ENCODE results near the gene ELFN1. TPM values are rescaled to one million over a fixed set of nuclear protein-coding genes. Genes with fewer than 3 reads are reported as not detected.

The ELFN1 gene
- polyA plus RNA-seq, 1 of the 3 experiments (the other 2 are of a cell fraction) = 0.05 TPM

DNA sequence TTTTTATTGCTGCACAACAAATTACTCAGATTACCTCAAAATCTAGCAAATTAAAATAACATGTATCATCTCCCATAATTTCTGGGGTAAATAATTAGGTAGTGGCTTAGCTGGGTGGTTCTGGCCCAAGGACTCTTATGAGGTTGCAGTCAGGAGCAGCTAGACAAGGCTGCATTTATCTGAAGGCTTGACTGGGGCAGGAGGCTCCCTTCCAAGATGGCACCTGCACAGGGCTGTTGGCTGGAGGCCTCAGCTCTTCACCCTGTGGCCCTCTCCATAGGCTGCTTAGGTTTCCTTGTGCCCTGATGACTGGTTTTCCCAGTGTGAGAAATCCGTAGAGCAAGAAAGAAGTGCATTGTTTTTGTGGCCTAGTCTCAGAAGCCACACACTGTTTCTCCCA is 34.7 kb upstream of the ELFN1 start:
- Histone ChIP-seq H4K20me1 (ENCODE audit: insufficient read depth) (no peaks in the 10 kb centered on the region), H3K4me2 (no peak overlapping the region), H3K9me2 (no peaks in the 10 kb centered on the region), H3K79me2 (ENCODE audit: insufficient read depth) (no peaks in the 10 kb centered on the region), H3K4me1 (ENCODE audit: control insufficient read depth in 1 of 2, insufficient read depth in 2 of 2, low read depth in 1 of 2, low read length in 1 of 2) (peaks cover 0 to 32% of the 10 kb centered on the region in 2 experiments; a peak in 1 of 4 replicates), H3K36me3 (replicated peaks in 1 of 2; ENCODE audit: control insufficient read depth in 1 of 2, insufficient read depth in 2 of 2, low read length in 1 of 2) (no peaks in the 10 kb centered on the region), H3K27me3 (ENCODE audit: insufficient read depth) (0 out of 2 replicates have a peak, but pooled peaks cover 5% of the 10 kb centered on the region), H3K27ac (ENCODE audit: low read depth in 2 of 2, low read length in 1 of 2) (no peak overlapping the region), H3K9me3 (peaks cover 4% of the 10 kb centered on the region; the same call in 1 of the 2 replicates), H3K9ac (no peak overlapping the region), H3K4me3 (ENCODE audit: low read depth in 2 of 2, low read length in 1 of 2) (no peak overlapping the region; a peak in 1 of 4 replicates), H3F3A (replicated peaks; ENCODE audit: insufficient read depth) (no peaks in the 10 kb centered on the region), H2AFZ (ENCODE audit: low read depth) (no peak overlapping the region)
- no peak for DNase-seq
- ChIA-PET POLR2A (interaction anchor here (1.4 kb wide), 1 partner anchor 13 kb away, joined by 4 read pairs; no protein-coding TSS in a partner anchor), CTCF (interaction anchor here (2.4 kb wide), 1 partner anchor 10 kb away, joined by 7 read pairs; no protein-coding TSS in a partner anchor)
- no peak for TF ChIP-seq TAF1 (IDR thresholded peaks at IDR 0.05; ENCODE audit: borderline replicate concordance, low read depth, low read length)
- TF ChIP-seq GATA2 (CRISPR knock-in tag; IDR thresholded peaks at IDR 0.05) = no peak
- TF ChIP-seq, protein P1, sequence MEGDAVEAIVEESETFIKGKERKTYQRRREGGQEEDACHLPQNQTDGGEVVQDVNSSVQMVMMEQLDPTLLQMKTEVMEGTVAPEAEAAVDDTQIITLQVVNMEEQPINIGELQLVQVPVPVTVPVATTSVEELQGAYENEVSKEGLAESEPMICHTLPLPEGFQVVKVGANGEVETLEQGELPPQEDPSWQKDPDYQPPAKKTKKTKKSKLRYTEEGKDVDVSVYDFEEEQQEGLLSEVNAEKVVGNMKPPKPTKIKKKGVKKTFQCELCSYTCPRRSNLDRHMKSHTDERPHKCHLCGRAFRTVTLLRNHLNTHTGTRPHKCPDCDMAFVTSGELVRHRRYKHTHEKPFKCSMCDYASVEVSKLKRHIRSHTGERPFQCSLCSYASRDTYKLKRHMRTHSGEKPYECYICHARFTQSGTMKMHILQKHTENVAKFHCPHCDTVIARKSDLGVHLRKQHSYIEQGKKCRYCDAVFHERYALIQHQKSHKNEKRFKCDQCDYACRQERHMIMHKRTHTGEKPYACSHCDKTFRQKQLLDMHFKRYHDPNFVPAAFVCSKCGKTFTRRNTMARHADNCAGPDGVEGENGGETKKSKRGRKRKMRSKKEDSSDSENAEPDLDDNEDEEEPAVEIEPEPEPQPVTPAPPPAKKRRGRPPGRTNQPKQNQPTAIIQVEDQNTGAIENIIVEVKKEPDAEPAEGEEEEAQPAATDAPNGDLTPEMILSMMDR (IDR thresholded peaks at IDR 0.05) = no peak
- TF ChIP-seq, protein P2, sequence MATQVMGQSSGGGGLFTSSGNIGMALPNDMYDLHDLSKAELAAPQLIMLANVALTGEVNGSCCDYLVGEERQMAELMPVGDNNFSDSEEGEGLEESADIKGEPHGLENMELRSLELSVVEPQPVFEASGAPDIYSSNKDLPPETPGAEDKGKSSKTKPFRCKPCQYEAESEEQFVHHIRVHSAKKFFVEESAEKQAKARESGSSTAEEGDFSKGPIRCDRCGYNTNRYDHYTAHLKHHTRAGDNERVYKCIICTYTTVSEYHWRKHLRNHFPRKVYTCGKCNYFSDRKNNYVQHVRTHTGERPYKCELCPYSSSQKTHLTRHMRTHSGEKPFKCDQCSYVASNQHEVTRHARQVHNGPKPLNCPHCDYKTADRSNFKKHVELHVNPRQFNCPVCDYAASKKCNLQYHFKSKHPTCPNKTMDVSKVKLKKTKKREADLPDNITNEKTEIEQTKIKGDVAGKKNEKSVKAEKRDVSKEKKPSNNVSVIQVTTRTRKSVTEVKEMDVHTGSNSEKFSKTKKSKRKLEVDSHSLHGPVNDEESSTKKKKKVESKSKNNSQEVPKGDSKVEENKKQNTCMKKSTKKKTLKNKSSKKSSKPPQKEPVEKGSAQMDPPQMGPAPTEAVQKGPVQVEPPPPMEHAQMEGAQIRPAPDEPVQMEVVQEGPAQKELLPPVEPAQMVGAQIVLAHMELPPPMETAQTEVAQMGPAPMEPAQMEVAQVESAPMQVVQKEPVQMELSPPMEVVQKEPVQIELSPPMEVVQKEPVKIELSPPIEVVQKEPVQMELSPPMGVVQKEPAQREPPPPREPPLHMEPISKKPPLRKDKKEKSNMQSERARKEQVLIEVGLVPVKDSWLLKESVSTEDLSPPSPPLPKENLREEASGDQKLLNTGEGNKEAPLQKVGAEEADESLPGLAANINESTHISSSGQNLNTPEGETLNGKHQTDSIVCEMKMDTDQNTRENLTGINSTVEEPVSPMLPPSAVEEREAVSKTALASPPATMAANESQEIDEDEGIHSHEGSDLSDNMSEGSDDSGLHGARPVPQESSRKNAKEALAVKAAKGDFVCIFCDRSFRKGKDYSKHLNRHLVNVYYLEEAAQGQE (IDR thresholded peaks at IDR 0.05; ENCODE audit: low read depth, low read length) = no peak
- TF ChIP-seq NRF1 (IDR thresholded peaks at IDR 0.05; ENCODE audit: low read depth, low read length) = no peak
- no peak for TF ChIP-seq GABPA (IDR thresholded peaks at IDR 0.05; ENCODE audit: low read depth)
- TF ChIP-seq, protein P3, sequence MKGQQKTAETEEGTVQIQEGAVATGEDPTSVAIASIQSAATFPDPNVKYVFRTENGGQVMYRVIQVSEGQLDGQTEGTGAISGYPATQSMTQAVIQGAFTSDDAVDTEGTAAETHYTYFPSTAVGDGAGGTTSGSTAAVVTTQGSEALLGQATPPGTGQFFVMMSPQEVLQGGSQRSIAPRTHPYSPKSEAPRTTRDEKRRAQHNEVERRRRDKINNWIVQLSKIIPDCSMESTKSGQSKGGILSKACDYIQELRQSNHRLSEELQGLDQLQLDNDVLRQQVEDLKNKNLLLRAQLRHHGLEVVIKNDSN (IDR thresholded peaks at IDR 0.05; ENCODE audit: borderline replicate concordance, low read depth) = no peak
- TF ChIP-seq, protein P4, sequence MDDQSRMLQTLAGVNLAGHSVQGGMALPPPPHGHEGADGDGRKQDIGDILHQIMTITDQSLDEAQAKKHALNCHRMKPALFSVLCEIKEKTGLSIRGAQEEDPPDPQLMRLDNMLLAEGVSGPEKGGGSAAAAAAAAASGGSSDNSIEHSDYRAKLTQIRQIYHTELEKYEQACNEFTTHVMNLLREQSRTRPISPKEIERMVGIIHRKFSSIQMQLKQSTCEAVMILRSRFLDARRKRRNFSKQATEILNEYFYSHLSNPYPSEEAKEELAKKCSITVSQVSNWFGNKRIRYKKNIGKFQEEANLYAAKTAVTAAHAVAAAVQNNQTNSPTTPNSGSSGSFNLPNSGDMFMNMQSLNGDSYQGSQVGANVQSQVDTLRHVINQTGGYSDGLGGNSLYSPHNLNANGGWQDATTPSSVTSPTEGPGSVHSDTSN (IDR thresholded peaks at IDR 0.05) = no peak
- 11% methylated on average over 1 of the region's 1 CpG for WGBS (ENCODE audit: low lambda C conversion rate)

DNA sequence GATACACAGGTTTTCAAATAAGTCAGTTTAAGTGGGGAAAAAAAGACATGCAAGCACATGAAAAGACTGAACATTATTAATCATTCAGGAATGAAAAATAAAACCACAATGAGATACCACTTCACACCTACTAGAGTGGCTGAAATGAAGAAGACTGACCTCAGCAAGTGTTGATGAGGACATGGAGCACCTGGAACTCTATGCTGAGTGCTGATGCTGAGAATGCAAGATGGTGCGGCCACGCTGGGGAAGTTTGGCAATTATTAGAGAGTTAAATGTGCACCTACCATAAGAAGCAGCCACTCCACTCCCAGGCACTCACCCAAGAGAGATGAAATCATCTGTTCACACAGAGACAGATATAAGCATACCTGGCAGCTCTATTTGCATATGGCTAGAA is 32.9 kb upstream of the ELFN1 start:
- Histone ChIP-seq H3K27ac (ENCODE audit: low read depth in 2 of 2, low read length in 1 of 2) (no peak overlapping the region), H3F3A (replicated peaks; ENCODE audit: insufficient read depth) (no peaks in the 10 kb centered on the region), H3K4me3 (ENCODE audit: low read depth in 2 of 2, low read length in 1 of 2) (no peak overlapping the region), H3K9ac (no peak overlapping the region), H4K20me1 (ENCODE audit: insufficient read depth) (no peaks in the 10 kb centered on the region), H3K4me2 (no peak overlapping the region), H3K4me1 (ENCODE audit: control insufficient read depth in 1 of 2, insufficient read depth in 2 of 2, low read depth in 1 of 2, low read length in 1 of 2) (peaks cover 0 to 50% of the 10 kb centered on the region in 2 experiments; a peak in 1 of 4 replicates), H3K79me2 (ENCODE audit: insufficient read depth) (no peaks in the 10 kb centered on the region), H3K9me3 (peaks cover 4% of the 10 kb centered on the region; the same call in 1 of the 2 replicates), H3K27me3 (ENCODE audit: insufficient read depth) (0 out of 2 replicates have a peak, but pooled peaks cover 5% of the 10 kb centered on the region), H3K9me2 (no peaks in the 10 kb centered on the region), H3K36me3 (replicated peaks in 1 of 2; ENCODE audit: control insufficient read depth in 1 of 2, insufficient read depth in 2 of 2, low read length in 1 of 2) (no peaks in the 10 kb centered on the region), H2AFZ (ENCODE audit: low read depth) (no peak overlapping the region)
- 53% methylated on average over 2 of the region's 2 CpGs for WGBS (ENCODE audit: low lambda C conversion rate)
- DNase-seq = no peak
- POLR2A ChIA-PET = no interaction called here
- CTCF ChIA-PET = no interaction called here
- TF ChIP-seq GATA2 (CRISPR knock-in tag; IDR thresholded peaks at IDR 0.05) = no peak
- TF ChIP-seq TCF12 (IDR thresholded peaks at IDR 0.05) = no peak
- TF ChIP-seq, protein P5, sequence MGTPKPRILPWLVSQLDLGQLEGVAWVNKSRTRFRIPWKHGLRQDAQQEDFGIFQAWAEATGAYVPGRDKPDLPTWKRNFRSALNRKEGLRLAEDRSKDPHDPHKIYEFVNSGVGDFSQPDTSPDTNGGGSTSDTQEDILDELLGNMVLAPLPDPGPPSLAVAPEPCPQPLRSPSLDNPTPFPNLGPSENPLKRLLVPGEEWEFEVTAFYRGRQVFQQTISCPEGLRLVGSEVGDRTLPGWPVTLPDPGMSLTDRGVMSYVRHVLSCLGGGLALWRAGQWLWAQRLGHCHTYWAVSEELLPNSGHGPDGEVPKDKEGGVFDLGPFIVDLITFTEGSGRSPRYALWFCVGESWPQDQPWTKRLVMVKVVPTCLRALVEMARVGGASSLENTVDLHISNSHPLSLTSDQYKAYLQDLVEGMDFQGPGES (IDR thresholded peaks at IDR 0.05; ENCODE audit: low read depth, low read length) = no peak
- TF ChIP-seq FOXM1 (IDR thresholded peaks at IDR 0.05; ENCODE audit: low read depth) = no peak
- no peak for TF ChIP-seq EZH2phosphoT487 (IDR thresholded peaks at IDR 0.05; ENCODE audit: borderline replicate concordance, low read depth)
- TF ChIP-seq RCOR1 (IDR thresholded peaks at IDR 0.05; ENCODE audit: low read length) = no peak
- TF ChIP-seq ELF1 (IDR thresholded peaks at IDR 0.05) = no peak
- TF ChIP-seq RAD21 (IDR thresholded peaks at IDR 0.05; ENCODE audit: low read length) = no peak
